Measurements from ENCODE around the gene MYBPHL.

DNA sequence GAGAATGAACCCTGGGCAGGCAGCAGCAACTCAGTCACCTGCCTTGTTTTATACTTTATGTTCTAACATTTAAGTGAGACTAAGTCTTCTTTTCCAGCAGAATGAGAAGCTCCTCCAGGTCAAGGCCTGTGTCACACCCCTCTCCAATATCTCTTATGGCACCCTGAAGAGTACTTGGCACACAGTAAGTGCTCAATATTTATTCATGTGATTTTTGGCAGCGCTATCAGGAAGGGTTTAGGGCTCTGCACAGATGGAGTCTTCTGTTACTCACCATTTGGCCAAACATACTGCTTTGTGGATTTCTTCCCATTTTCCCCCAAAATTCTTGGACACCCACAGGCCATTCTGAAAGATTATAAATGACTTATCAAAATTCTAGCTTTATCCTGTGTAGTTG lies 43.8 kb upstream of the MYBPHL start:
- TF ChIP-seq TAF1 (IDR thresholded peaks at IDR 0.05; ENCODE audit: borderline replicate concordance, low read depth, low read length) (no peak), POLR2A (IDR thresholded peaks at IDR 0.05; ENCODE audit: low read depth, low read length) (no peak)

Measured in GM12892 (cell line).